Upper lobe of left lung (tissue), 6 donors: ENCODE results near the gene STK10. TPM values are rescaled to one million over a fixed set of nuclear protein-coding genes. Genes with fewer than 3 reads are reported as not detected.

Source experiments
- ATAC-seq, 2 donors: fragments of 200-7000 bp; cut with Tn5 transposase; one replicate each; pipeline ENCODE4 v1.9.1; 2022; ENCODE audit warnings: mild to moderate bottlenecking in 2 of 2, moderate library complexity in 2 of 2; ENCODE audit not compliant: low FRiP score in 2 of 2
- DNase-seq, 2 donors: peaks; one replicate each; pipeline ENCODE4 v3.0.0-alpha.2; 2019 to 2020
- H3K27ac ChIP-seq, 4 donors: fragments of 200-600 bp; sonication (generic); one replicate each; pipeline ENCODE4 v1.5.1; 2016 to 2019
- H3K27me3 ChIP-seq, 4 donors: fragments of 200-600 bp; sonication (generic); one replicate each; pipeline ENCODE4 v1.5.1; 2017 to 2019
- H3K36me3 ChIP-seq, 4 donors: fragments of 200-600 bp; sonication (generic); one replicate each; pipeline ENCODE4 v1.5.1; 2016 to 2019
- H3K4me1 ChIP-seq, 4 donors: fragments of 200-600 bp; sonication (generic); one replicate each; pipeline ENCODE4 v1.5.1; 2018 to 2019
- H3K4me3 ChIP-seq, 4 donors: fragments of 200-600 bp; sonication (generic); one replicate each; pipeline ENCODE4 v1.5.1; 2017 to 2019; ENCODE audit warnings: mild to moderate bottlenecking in 2 of 4, moderate library complexity in 1 of 4
- H3K9me3 ChIP-seq, 4 donors: fragments of 200-600 bp; sonication (generic); one replicate each; pipeline ENCODE4 v1.5.1; 2018 to 2019
- EP300 ChIP-seq, 4 donors: sonication (generic); formaldehyde crosslinking; IDR thresholded peaks; one replicate each; pipeline ENCODE4 v1.5.1; 2017; ENCODE audit warnings: antibody characterized with exemption in 4 of 4, control low read depth in 2 of 4
- POLR2A ChIP-seq, 4 donors: fragments of 450-650 bp; IDR thresholded peaks; one replicate each; pipeline ENCODE4 v1.5.1; 2016 to 2017; ENCODE audit warnings: antibody characterized with exemption in 4 of 4, mild to moderate bottlenecking in 2 of 4
- POLR2AphosphoS5 ChIP-seq, 2 donors: sonication (generic); formaldehyde crosslinking; IDR thresholded peaks; one replicate each; pipeline ENCODE4 v1.5.1; 2017; ENCODE audit warnings: antibody characterized with exemption in 2 of 2
- WGBS, 2 donors: methylation state at CpG; one replicate each; pipeline ENCODE4 v1.1.5; 2017 to 2018; 5-methylcytosine and 5-hydroxymethylcytosine counted together
- total RNA-seq, 6 donors: library from RNA; depleted of rRNA in 4 of 6; stranded (reverse); fragments of >200 nt in 4 of 6; gene quantifications; one replicate each; pipeline versions ENCODE4 v1.1.0 to v1.2.1, GENCODE V29; 2016 to 2021
- TF ChIP-seq, protein P1 (sequence below), 6 experiments: fragments of 450-650 bp in 4 of 6; fragments of 200-600 bp in 2 of 6; sonication (generic) in 2 of 6; IDR thresholded peaks; one replicate each; pipeline ENCODE4 v1.5.1; 2016 to 2019; ENCODE audit warnings: antibody characterized with exemption in 6 of 6
- donor health status: DM: no; HTN: no; CAD: no; lungs with moderate emphysema.
- donor health status: DM: no; HTN: yes; CAD: no; lungs with severe emphysema.

The STK10 gene
- total RNA-seq, 6 donors from 2014 or later: 50.6 to 170 (median 60.5) TPM

DNA sequence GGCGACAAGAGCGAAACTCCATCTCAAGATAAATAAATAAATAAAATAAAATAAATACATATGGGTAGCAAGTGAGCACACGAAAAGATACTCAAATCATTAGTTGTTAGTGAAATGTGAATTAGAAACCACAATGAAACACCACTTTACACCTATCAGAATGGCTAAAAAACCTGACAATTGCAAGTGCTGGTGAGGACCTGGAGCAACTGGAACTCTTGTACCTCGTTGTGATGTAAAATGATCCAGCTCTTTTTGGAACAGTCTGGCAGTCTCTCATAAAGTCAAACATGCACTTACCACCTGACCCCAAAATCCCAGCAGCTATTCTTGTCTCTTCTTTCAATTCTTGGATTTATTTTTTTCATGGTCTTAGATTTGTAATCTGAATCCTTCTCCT is 112.4 kb downstream of the STK10 start:
- TF ChIP-seq POLR2A (IDR thresholded peaks at IDR 0.05) (no peak), POLR2AphosphoS5 (IDR thresholded peaks at IDR 0.05) (no peak), EP300 (IDR thresholded peaks at IDR 0.05) (no peak)
- TF ChIP-seq, protein P1, sequence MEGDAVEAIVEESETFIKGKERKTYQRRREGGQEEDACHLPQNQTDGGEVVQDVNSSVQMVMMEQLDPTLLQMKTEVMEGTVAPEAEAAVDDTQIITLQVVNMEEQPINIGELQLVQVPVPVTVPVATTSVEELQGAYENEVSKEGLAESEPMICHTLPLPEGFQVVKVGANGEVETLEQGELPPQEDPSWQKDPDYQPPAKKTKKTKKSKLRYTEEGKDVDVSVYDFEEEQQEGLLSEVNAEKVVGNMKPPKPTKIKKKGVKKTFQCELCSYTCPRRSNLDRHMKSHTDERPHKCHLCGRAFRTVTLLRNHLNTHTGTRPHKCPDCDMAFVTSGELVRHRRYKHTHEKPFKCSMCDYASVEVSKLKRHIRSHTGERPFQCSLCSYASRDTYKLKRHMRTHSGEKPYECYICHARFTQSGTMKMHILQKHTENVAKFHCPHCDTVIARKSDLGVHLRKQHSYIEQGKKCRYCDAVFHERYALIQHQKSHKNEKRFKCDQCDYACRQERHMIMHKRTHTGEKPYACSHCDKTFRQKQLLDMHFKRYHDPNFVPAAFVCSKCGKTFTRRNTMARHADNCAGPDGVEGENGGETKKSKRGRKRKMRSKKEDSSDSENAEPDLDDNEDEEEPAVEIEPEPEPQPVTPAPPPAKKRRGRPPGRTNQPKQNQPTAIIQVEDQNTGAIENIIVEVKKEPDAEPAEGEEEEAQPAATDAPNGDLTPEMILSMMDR (IDR thresholded peaks at IDR 0.05): no peak
- Histone ChIP-seq H3K4me3 (no peak overlapping the region), H3K27ac (no peak overlapping the region), H3K36me3 (peaks cover 0 to 64% (median 19%) of the 10 kb centered on the region in 4 donors), H3K9me3 (no peaks in the 10 kb centered on the region), H3K4me1 (peaks cover 0 to 18% (median 11%) of the 10 kb centered on the region in 4 donors), H3K27me3 (no peaks in the 10 kb centered on the region)
- WGBS, 2 donors: 98 to 99% methylated on average over 4 of the region's 4 CpGs
- no peak for ATAC-seq
- no peak for DNase-seq

GRCh38 chr5:172074896-172075295 is 113.1 kb downstream of the STK10 start:
- TF ChIP-seq POLR2A (IDR thresholded peaks at IDR 0.05) (no peak), POLR2AphosphoS5 (IDR thresholded peaks at IDR 0.05) (no peak), EP300 (IDR thresholded peaks at IDR 0.05) (no peak)
- TF ChIP-seq, protein P1 (IDR thresholded peaks at IDR 0.05): no peak
- Histone ChIP-seq H3K27me3 (no peaks in the 10 kb centered on the region), H3K4me1 (peaks cover 0 to 18% (median 11%) of the 10 kb centered on the region in 4 donors), H3K27ac (no peak overlapping the region), H3K4me3 (no peak overlapping the region), H3K9me3 (no peaks in the 10 kb centered on the region), H3K36me3 (peaks cover 0 to 56% (median 19%) of the 10 kb centered on the region in 4 donors)
- ATAC-seq (no peak), DNase-seq (no peak)
- 93 to 95% methylated on average over 3 of the region's 3 CpGs for WGBS, 2 donors

DNA sequence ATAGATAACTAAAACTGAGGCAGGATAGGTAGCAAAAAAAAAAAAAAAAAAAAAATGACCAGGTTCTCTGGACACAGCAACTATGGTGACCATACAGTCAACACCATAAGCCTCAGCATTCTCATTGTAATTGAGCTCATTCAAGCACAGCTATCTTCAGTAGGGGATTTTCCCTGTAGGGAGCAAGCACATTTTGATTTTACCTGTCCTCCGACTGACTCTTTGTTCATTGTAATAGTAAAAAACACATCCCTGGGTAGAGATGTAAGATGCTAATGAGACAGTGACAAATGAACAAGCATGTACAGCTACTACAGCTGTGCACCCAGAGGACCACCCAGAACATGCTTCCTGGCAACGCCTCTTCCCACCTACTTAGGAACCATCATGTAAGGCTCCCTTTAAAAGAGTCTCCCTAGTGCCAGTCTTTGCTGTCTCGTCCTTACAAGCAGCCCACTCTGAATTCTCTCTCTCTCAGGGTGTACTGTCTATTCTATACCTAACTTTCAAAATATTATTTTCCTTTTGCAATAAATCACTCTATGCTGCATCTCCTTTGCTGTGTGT is 116.6 kb downstream of the STK10 start:
- H3K4me3 ChIP-seq: no peak overlapping the region
- peaks cover 0 to 43% (median 9%) of the 10 kb centered on the region in 4 donors for H3K36me3 ChIP-seq
- H3K27me3 ChIP-seq: no peaks in the 10 kb centered on the region
- no peak overlapping the region for H3K27ac ChIP-seq
- no peaks in the 10 kb centered on the region for H3K9me3 ChIP-seq
- no peaks in the 10 kb centered on the region for H3K4me1 ChIP-seq
- WGBS, 2 donors: 89 to 92% methylated on average over 3 of the region's 3 CpGs
- ATAC-seq: no peak
- TF ChIP-seq POLR2A (IDR thresholded peaks at IDR 0.05) (no peak), POLR2AphosphoS5 (IDR thresholded peaks at IDR 0.05) (no peak), EP300 (IDR thresholded peaks at IDR 0.05) (no peak)
- TF ChIP-seq, protein P1 (IDR thresholded peaks at IDR 0.05): no peak
- DNase-seq: no peak

- ATAC-seq (no peak), DNase-seq (no peak)
- Histone ChIP-seq H3K9me3 (no peaks in the 10 kb centered on the region), H3K36me3 (peaks cover 4 to 66% (median 37%) of the 10 kb centered on the region in 4 donors), H3K27ac (no peak overlapping the region), H3K4me1 (peaks cover 0 to 3% (median 0%) of the 10 kb centered on the region in 4 donors), H3K27me3 (no peaks in the 10 kb centered on the region), H3K4me3 (no peak overlapping the region)
- 90 to 91% methylated on average over 5 to 7 of the region's 7 CpGs for whole genome bisulfite sequencing, 2 donors
- TF ChIP-seq EP300 (IDR thresholded peaks at IDR 0.05) (no peak), POLR2A (IDR thresholded peaks at IDR 0.05) (no peak), POLR2AphosphoS5 (IDR thresholded peaks at IDR 0.05) (no peak)
- TF ChIP-seq, protein P1 (IDR thresholded peaks at IDR 0.05): no peak
Observed at GRCh38 chr5:172065431-172066065, 122.5 kb downstream of the STK10 start.
